Cardiac muscle cell (in vitro differentiated cells and primary cell): ENCODE results near the gene SLC25A30. TPM values are rescaled to one million over a fixed set of nuclear protein-coding genes. Genes with fewer than 3 reads are reported as not detected.
"Not testable (repeated sequence)": the region's sequence is repeated elsewhere in the genome, so short reads cannot be mapped to it uniquely, and the experiment has no call there.

Experiments used
- DNase-seq, 2 donors: peaks; one replicate each; pipeline versions ENCODE4 v3.0.0 to v3.0.0-alpha.2; 2010 to 2017; ENCODE audit warnings: low read depth in 1 of 2, low spot score in 1 of 2
- H3K27ac ChIP-seq: fragments of 200-600 bp; sonication (generic); 2 replicates; pipeline ENCODE4 v1.5.1; 2016
- H3K27me3 ChIP-seq: fragments of 200-600 bp; sonication (generic); 2 replicates; pipeline ENCODE4 v1.6.0; 2016; ENCODE audit warnings: control low read depth
- H3K36me3 ChIP-seq: fragments of 200-600 bp; sonication (generic); 2 replicates; pipeline ENCODE4 v1.5.1; 2016; ENCODE audit warnings: control low read depth
- H3K4me1 ChIP-seq: fragments of 200-600 bp; sonication (generic); 2 replicates; pipeline ENCODE4 v1.8.1; 2017; ENCODE audit warnings: low read depth, mild to moderate bottlenecking, mixed run types
- H3K4me3 ChIP-seq: fragments of 200-600 bp; sonication (generic); 2 replicates; pipeline ENCODE4 v1.5.1; 2016; ENCODE audit warnings: mild to moderate bottlenecking
- H3K9me3 ChIP-seq: fragments of 200-600 bp; sonication (generic); 2 replicates; pipeline ENCODE4 v1.5.1; 2017; ENCODE audit warnings: low read depth, mild to moderate bottlenecking, control low read depth
- CTCF ChIP-seq: IDR thresholded peaks from 2 replicates; pipeline ENCODE4 v1.5.1; 2012; ENCODE audit warnings: low read depth, mild to moderate bottlenecking, low read length
- polyA plus RNA-seq: library from polyadenylated mRNA; unstranded; fragments of >200 nt; fragmentation: Nextera tagmentation; extraction: Ambion mirVana; gene quantifications from 2 replicates; pipeline ENCODE4 v1.2.1, GENCODE V29; 2016
- total RNA-seq: library from RNA; depleted of rRNA; stranded (reverse); fragments of >200 nt; gene quantifications from 2 replicates; pipeline ENCODE4 v1.2.3, GENCODE V29; 2016

The SLC25A30 gene
- total and polyA plus RNA-seq, 2 experiments from 2014 or later, result 7.4 to 8.6 TPM

GRCh38 chr13:45396533-45397095 lies 21.6 kb downstream of the SLC25A30 start:
- H3K4me1 ChIP-seq, result no peaks in the 10 kb centered on the region
- H3K36me3 ChIP-seq, result peaks cover 26% of the 10 kb centered on the region
- H3K4me3 ChIP-seq, result no peak overlapping the region
- peak in 1 of 2 donors; percentile 48 for DNase-seq
- no peaks in the 10 kb centered on the region for H3K27me3 ChIP-seq
- no peak for TF ChIP-seq CTCF
- no peak overlapping the region for H3K27ac ChIP-seq
- no peaks in the 10 kb centered on the region for H3K9me3 ChIP-seq

GRCh38 chr13:45393941-45394570 lies 24.1 kb downstream of the SLC25A30 start:
- Histone ChIP-seq H3K9me3 (no peaks in the 10 kb centered on the region), H3K27ac (no peak overlapping the region), H3K36me3 (peaks cover 16% of the 10 kb centered on the region), H3K4me1 (no peaks in the 10 kb centered on the region), H3K4me3 (no peak overlapping the region), H3K27me3 (no peaks in the 10 kb centered on the region)
- peak; percentile 68 for TF ChIP-seq CTCF
- peak; percentile 65 to 67 for DNase-seq

GRCh38 chr13:45392811-45393210 lies 25.4 kb downstream of the SLC25A30 start:
- Histone ChIP-seq H3K9me3 (no peaks in the 10 kb centered on the region), H3K4me1 (no peaks in the 10 kb centered on the region), H3K27me3 (no peaks in the 10 kb centered on the region), H3K36me3 (peaks cover 6% of the 10 kb centered on the region), H3K27ac (no peak overlapping the region), H3K4me3 (no peak overlapping the region)
- DNase-seq, result no peak
- TF ChIP-seq CTCF, result no peak

GRCh38 chr13:45391926-45392325 lies 26.2 kb downstream of the SLC25A30 start:
- Histone ChIP-seq H3K27ac (no peak overlapping the region), H3K36me3 (peaks cover 8% of the 10 kb centered on the region), H3K4me3 (no peak overlapping the region)

GRCh38 chr13:45391128-45391527 lies 27.0 kb downstream of the SLC25A30 start:
- H3K4me3 ChIP-seq, H3K27ac ChIP-seq, DNase-seq, H3K27me3 ChIP-seq, H3K4me1 ChIP-seq, H3K9me3 ChIP-seq, H3K36me3 ChIP-seq: not testable (repeated sequence)

More at GRCh38 chr13:45391926-45392325, 26.2 kb downstream of the SLC25A30 start:
- H3K4me1 ChIP-seq, result no peaks in the 10 kb centered on the region
- TF ChIP-seq CTCF, result no peak
- no peaks in the 10 kb centered on the region for H3K27me3 ChIP-seq
- H3K9me3 ChIP-seq, result no peaks in the 10 kb centered on the region
- no peak for DNase-seq

GRCh38 chr13:45390348-45390747 lies 27.8 kb downstream of the SLC25A30 start:
- H3K4me3 ChIP-seq, H3K9me3 ChIP-seq, H3K27ac ChIP-seq, H3K4me1 ChIP-seq, H3K27me3 ChIP-seq, H3K36me3 ChIP-seq: not testable (repeated sequence)
- peak in 1 of 2 donors; percentile 16 for DNase-seq
